GM23338 (cell line): ENCODE measurements around the gene FRYL. TPM values are rescaled to one million over a fixed set of nuclear protein-coding genes. Genes with fewer than 3 reads are reported as not detected.

ENCODE experiments used
- ATAC-seq: fragments of 200-7000 bp; cut with Tn5 transposase; 3 replicates; pipeline ENCODE4 v1.9.1; 2020
- DNase-seq: peaks from one replicate; pipeline ENCODE4 v3.0.0-alpha.2; 2015; ENCODE audit warnings: low spot score
- H2AFZ ChIP-seq: fragments of 200-600 bp; sonication (generic); 2 replicates; pipeline ENCODE4 v1.8.0; 2016; ENCODE audit warnings: antibody characterized with exemption, mild to moderate bottlenecking, moderate library complexity
- H3F3A ChIP-seq: fragments of 200-600 bp; sonication (generic); replicated peaks from 2 replicates; pipeline ENCODE4 v1.8.0; 2017; ENCODE audit warnings: antibody characterized with exemption, mixed run types, low read depth
- H3K27ac ChIP-seq: fragments of 200-600 bp; sonication (generic); 2 replicates; pipeline ENCODE4 v1.6.1; 2016; ENCODE audit warnings: low read depth
- H3K27me3 ChIP-seq: fragments of 200-600 bp; sonication (generic); 2 replicates; pipeline ENCODE4 v1.8.0; 2016; ENCODE audit warnings: mild to moderate bottlenecking, mixed run types, moderate library complexity; ENCODE audit not compliant: insufficient read depth
- H3K36me3 ChIP-seq: fragments of 200-600 bp; sonication (generic); 2 replicates; pipeline ENCODE4 v1.8.0; 2016; ENCODE audit warnings: mild to moderate bottlenecking; ENCODE audit not compliant: insufficient read depth
- H3K4me1 ChIP-seq: fragments of 200-600 bp; sonication (generic); 2 replicates; pipeline ENCODE4 v1.8.0; 2016; ENCODE audit warnings: mild to moderate bottlenecking, moderate library complexity; ENCODE audit not compliant: insufficient read depth
- H3K4me2 ChIP-seq: fragments of 200-600 bp; sonication (generic); 2 replicates; pipeline ENCODE4 v1.7.1; 2017; ENCODE audit warnings: mixed run types
- H3K4me3 ChIP-seq: fragments of 200-600 bp; sonication (generic); 2 replicates; pipeline ENCODE4 v1.6.1; 2016; ENCODE audit warnings: mixed run types
- H3K79me2 ChIP-seq: fragments of 200-600 bp; sonication (generic); replicated peaks from 2 replicates; pipeline ENCODE4 v1.8.0; 2017; ENCODE audit warnings: mild to moderate bottlenecking; ENCODE audit not compliant: insufficient read depth
- H3K9me2 ChIP-seq: fragments of 200-600 bp; sonication (generic); 2 replicates; pipeline ENCODE4 v1.8.0; 2017; ENCODE audit not compliant: insufficient read depth
- H4K20me1 ChIP-seq: fragments of 200-600 bp; sonication (generic); replicated peaks from 2 replicates; pipeline ENCODE4 v1.8.0; 2017; ENCODE audit warnings: mild to moderate bottlenecking; ENCODE audit not compliant: insufficient read depth
- H3K27ac Mint-ChIP-seq: 2 replicates; pipeline ENCODE4 v1.8.0; 2020; ENCODE audit warnings: inconsistent platforms, mild to moderate bottlenecking, moderate library complexity, mixed read lengths
- H3K27me3 Mint-ChIP-seq: 3 replicates; pipeline ENCODE4 v1.8.0; 2022; ENCODE audit warnings: low read depth, mild to moderate bottlenecking, moderate library complexity, mixed read lengths, inconsistent platforms; ENCODE audit not compliant: insufficient read depth, poor library complexity
- H3K36me3 Mint-ChIP-seq: 3 replicates; pipeline ENCODE4 v1.8.0; 2021; ENCODE audit warnings: low read depth, mild to moderate bottlenecking, inconsistent platforms, moderate library complexity, mixed read lengths
- H3K4me1 Mint-ChIP-seq: 3 replicates; pipeline ENCODE4 v1.8.0; 2020; ENCODE audit warnings: mild to moderate bottlenecking, inconsistent platforms, mixed read lengths
- H3K4me3 Mint-ChIP-seq: 3 replicates; pipeline ENCODE4 v1.8.0; 2021; ENCODE audit warnings: moderate library complexity, mild to moderate bottlenecking, inconsistent platforms, mixed read lengths
- H3K9me3 Mint-ChIP-seq: 3 replicates; pipeline ENCODE4 v1.8.0; 2020; ENCODE audit warnings: moderate library complexity, mild to moderate bottlenecking, inconsistent platforms, mixed read lengths
- CREB1 ChIP-seq: fragments of 250-450 bp; sonication (Bioruptor Pico); IDR thresholded peaks from 2 replicates; pipeline ENCODE4 v1.5.0; 2020; ENCODE audit warnings: low read depth, mild to moderate bottlenecking, moderate library complexity
- CTCF ChIP-seq, 2 experiments: fragments of 200-600 bp in 1 of 2; sonication (generic) in 1 of 2; conservative IDR thresholded peaks; 2 replicates each; pipeline versions ENCODE4 v1.5.1 to v1.6.1; 2016 to 2017; ENCODE audit warnings: antibody characterized with exemption in 2 of 2, low read depth in 2 of 2, mild to moderate bottlenecking in 2 of 2, moderate library complexity in 1 of 2
- EZH2 ChIP-seq: fragments of 200-600 bp; sonication (generic); IDR thresholded peaks from one replicate; pipeline ENCODE4 v1.8.0; 2017; ENCODE audit warnings: antibody characterized with exemption, mild to moderate bottlenecking, low read depth; ENCODE audit not compliant: unreplicated experiment
- EZH2phosphoT487 ChIP-seq: fragments of 200-600 bp; sonication (generic); IDR thresholded peaks from one replicate; pipeline ENCODE4 v1.8.1; 2018; ENCODE audit warnings: antibody characterized with exemption; ENCODE audit not compliant: unreplicated experiment
- JUNB ChIP-seq: IDR thresholded peaks from one replicate; pipeline ENCODE4 v1.6.1; 2016; ENCODE audit warnings: antibody characterized with exemption; ENCODE audit not compliant: unreplicated experiment
- NANOG ChIP-seq: IDR thresholded peaks from 2 replicates; pipeline ENCODE4 v1.6.1; 2016; ENCODE audit warnings: antibody characterized with exemption, borderline replicate concordance
- POLR2AphosphoS5 ChIP-seq: IDR thresholded peaks from 2 replicates; pipeline ENCODE4 v1.6.1; 2016; ENCODE audit warnings: antibody characterized with exemption, low read depth
- ZNF462 ChIP-seq: fragments of 250-450 bp; sonication (Bioruptor Pico); IDR thresholded peaks from 2 replicates; pipeline ENCODE4 v1.5.0; 2020; ENCODE audit warnings: mild to moderate bottlenecking, moderate library complexity
- polyA plus RNA-seq: library from polyadenylated mRNA; unstranded; fragments of >200 nt; fragmentation: Nextera tagmentation; extraction: Ambion mirVana; gene quantifications from 2 replicates; pipeline ENCODE4 v1.2.1, GENCODE V29; 2016
- total RNA-seq: library from RNA; depleted of rRNA; stranded (reverse); fragments of >200 nt; shearing (Covaris generic); gene quantifications from 2 replicates; pipeline ENCODE4 v1.2.3, GENCODE V29; 2014
- TF ChIP-seq, protein P1 (sequence below): IDR thresholded peaks from one replicate; pipeline ENCODE4 v1.6.1; 2018; ENCODE audit warnings: antibody characterized with exemption; ENCODE audit not compliant: unreplicated experiment
- TF ChIP-seq, protein P2 (sequence below): IDR thresholded peaks from 2 replicates; pipeline ENCODE4 v1.6.1; 2016; ENCODE audit warnings: antibody characterized with exemption

FRYL gene
- total and polyA plus RNA-seq, 2 experiments from 2014 or later, result 30.7 to 53.3 TPM

DNA sequence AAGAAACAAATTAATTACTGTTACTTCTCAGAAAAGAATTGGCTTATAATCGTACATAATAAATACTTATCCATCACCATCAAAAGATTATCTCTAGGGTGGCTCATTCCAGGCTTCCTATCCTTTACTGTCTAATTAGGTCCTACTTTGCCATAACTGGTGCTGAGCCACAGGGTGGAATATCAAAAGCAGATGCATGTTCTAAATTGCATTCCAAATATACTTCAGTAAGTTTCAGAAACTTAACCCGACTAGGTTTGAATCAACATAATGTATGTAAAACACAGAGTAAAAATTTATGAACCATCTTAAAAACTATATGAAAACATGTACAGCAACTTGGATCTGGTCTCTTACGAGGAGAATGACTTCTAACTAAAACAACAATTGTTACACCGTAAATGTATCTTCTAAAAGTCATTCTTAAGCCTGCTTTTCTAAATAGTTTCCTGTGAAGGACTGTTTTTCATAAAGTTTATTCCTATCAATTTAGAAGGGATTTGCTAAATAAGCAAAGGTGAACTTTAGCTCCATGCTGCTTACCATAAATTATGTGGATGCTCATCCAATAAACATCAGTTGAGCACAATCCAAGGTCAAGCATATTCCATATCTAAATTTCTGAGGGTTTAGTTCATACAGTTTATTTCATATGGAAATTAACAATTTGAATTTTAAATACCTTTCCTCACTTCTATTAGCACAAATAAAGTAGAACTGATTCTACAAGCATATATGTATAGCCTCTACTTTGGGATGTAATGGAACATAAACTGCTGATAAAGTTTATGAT, 276.6 kb downstream of the FRYL start (continued):
- no peak for TF ChIP-seq ZNF462
- no peak for TF ChIP-seq NANOG
- no peak for TF ChIP-seq EZH2
- no peak for TF ChIP-seq CREB1 (CRISPR knock-in tag)
- TF ChIP-seq JUNB, result no peak

DNA sequence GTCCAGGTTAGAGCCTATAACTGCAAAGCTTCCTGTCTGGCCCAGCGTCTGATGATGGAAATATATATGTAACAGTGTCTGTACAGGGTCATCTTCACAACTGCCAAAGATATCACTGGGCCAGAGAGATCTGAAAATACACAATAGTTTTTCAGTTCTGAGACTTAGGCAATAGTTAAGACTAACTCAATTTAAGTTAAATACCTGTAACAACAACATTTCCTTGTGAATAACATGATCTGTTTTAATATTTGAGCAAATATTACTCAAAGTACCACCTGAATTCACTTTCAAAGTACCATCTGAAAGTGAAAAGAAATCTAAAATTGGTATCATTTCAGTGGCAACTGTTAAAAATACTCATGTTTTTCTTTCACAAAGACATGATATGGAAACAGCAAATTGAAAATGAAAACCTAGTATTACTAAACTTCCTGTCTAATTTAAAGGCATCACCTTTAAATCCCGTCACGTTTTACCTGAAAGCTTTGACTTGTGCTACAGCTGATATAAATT, 280.5 kb downstream of the FRYL start:
- no peaks in the 10 kb centered on the region for H3K9me3 Mint-ChIP-seq
- TF ChIP-seq, protein P1, sequence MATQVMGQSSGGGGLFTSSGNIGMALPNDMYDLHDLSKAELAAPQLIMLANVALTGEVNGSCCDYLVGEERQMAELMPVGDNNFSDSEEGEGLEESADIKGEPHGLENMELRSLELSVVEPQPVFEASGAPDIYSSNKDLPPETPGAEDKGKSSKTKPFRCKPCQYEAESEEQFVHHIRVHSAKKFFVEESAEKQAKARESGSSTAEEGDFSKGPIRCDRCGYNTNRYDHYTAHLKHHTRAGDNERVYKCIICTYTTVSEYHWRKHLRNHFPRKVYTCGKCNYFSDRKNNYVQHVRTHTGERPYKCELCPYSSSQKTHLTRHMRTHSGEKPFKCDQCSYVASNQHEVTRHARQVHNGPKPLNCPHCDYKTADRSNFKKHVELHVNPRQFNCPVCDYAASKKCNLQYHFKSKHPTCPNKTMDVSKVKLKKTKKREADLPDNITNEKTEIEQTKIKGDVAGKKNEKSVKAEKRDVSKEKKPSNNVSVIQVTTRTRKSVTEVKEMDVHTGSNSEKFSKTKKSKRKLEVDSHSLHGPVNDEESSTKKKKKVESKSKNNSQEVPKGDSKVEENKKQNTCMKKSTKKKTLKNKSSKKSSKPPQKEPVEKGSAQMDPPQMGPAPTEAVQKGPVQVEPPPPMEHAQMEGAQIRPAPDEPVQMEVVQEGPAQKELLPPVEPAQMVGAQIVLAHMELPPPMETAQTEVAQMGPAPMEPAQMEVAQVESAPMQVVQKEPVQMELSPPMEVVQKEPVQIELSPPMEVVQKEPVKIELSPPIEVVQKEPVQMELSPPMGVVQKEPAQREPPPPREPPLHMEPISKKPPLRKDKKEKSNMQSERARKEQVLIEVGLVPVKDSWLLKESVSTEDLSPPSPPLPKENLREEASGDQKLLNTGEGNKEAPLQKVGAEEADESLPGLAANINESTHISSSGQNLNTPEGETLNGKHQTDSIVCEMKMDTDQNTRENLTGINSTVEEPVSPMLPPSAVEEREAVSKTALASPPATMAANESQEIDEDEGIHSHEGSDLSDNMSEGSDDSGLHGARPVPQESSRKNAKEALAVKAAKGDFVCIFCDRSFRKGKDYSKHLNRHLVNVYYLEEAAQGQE, result no peak
- TF ChIP-seq, protein P2, sequence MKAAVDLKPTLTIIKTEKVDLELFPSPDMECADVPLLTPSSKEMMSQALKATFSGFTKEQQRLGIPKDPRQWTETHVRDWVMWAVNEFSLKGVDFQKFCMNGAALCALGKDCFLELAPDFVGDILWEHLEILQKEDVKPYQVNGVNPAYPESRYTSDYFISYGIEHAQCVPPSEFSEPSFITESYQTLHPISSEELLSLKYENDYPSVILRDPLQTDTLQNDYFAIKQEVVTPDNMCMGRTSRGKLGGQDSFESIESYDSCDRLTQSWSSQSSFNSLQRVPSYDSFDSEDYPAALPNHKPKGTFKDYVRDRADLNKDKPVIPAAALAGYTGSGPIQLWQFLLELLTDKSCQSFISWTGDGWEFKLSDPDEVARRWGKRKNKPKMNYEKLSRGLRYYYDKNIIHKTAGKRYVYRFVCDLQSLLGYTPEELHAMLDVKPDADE, result no peak
- TF ChIP-seq POLR2AphosphoS5, result no peak
- no peak for TF ChIP-seq EZH2phosphoT487
- TF ChIP-seq EZH2, result no peak
- TF ChIP-seq JUNB, result no peak
- TF ChIP-seq CTCF (conservative IDR thresholded peaks at IDR 0.05; ENCODE audit: low read depth in 2 of 2), result no peak

More for the DNA sequence above, 280.5 kb downstream of the FRYL start:
- Mint-ChIP-seq H3K36me3 (peaks cover 10% of the 10 kb centered on the region; the same call in 2 of the 3 replicates), H3K27me3 (peaks cover 2% of the 10 kb centered on the region), H3K27ac (no peak overlapping the region), H3K4me3 (no peak overlapping the region), H3K4me1 (peaks cover 23% of the 10 kb centered on the region)
- DNase-seq (no peak), ATAC-seq (no peak)
- Histone ChIP-seq H3K79me2 (no peaks in the 10 kb centered on the region), H3K36me3 (no peaks in the 10 kb centered on the region), H3K4me2 (no peak overlapping the region), H3K9me2 (no peaks in the 10 kb centered on the region), H3K4me3 (no peak overlapping the region), H4K20me1 (no peaks in the 10 kb centered on the region), H3K27me3 (no peaks in the 10 kb centered on the region), H3K27ac (peak overlapping the region; percentile 27; the same call in 1 of the 2 replicates), H3F3A (no peaks in the 10 kb centered on the region), H2AFZ (no peak overlapping the region), H3K4me1 (peaks cover 25% of the 10 kb centered on the region)
